GM21526 (cell line): ENCODE data around the gene SETBP1.

ENCODE experiments used
- ATAC-seq: cut with Tn5 transposase; IDR thresholded peaks from one replicate; pipeline ENCODE4 v1.9.1; 2021; ENCODE audit warnings: moderate library complexity; ENCODE audit not compliant: unreplicated experiment, low FRiP score

SETBP1 gene

GRCh38 chr18:44997174-44997573, 316.5 kb downstream of the SETBP1 start:
- no peak for ATAC-seq

GRCh38 chr18:44998360-44998759, 317.7 kb downstream of the SETBP1 start:
- no peak for ATAC-seq

GRCh38 chr18:45004546-45005080, 323.9 kb downstream of the SETBP1 start:
- no peak for ATAC-seq

GRCh38 chr18:45006934-45007333, 326.2 kb downstream of the SETBP1 start:
- no peak for ATAC-seq

DNA sequence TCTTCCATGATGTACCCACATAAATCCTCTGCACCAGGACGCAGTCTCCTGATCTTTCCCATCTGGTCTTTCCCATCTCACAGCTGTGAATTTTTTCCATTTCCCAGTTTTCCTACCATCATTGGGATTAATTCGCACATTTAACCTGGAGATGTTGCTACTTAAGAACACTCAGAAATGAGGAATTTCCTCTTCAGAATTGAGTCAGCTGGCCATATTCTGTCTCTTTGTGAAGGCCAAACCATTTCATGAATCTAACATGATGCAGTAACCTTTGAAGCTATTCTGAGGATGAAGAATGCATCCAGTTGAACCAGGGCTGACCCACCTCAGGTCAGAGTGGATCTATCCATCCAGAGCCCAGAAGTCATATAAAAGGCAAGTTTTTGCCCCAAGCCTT, 326.8 kb downstream of the SETBP1 start:
- no peak for ATAC-seq

DNA sequence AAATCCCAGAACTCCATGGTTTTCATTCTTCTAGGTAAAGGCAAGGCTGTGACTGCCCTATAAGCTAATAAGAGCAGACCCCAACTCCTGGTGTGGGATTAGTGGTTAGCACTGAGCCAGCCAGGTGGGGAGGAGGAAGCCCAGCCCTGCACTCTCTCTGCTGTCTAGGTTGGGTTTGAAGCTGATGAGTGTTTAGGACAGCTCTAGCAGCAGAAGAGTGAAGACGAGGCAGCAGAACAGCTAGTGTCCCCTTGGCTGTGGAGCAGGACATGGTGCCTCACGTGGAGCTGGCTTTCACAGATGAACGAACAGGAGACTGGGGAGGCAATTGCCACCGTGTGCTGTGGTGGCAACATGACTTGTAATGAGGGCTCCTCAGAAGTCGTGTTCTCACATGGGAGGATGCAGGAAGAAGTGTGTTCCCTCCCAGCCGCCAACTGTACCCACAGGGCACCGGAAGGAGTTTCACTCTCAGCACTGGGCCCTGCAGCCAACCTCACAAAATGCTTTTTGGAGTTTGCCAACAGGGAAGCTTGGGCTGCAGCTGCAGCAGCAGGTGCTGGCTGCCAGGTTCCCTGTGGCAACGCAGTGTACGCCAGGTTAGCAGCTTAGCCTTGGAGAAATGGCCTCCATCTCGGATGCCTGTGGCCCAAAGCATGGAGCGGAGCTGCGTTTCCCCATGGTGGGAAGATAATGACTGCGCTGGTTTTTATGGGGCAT, 328.2 kb downstream of the SETBP1 start:
- ATAC-seq = no peak

DNA sequence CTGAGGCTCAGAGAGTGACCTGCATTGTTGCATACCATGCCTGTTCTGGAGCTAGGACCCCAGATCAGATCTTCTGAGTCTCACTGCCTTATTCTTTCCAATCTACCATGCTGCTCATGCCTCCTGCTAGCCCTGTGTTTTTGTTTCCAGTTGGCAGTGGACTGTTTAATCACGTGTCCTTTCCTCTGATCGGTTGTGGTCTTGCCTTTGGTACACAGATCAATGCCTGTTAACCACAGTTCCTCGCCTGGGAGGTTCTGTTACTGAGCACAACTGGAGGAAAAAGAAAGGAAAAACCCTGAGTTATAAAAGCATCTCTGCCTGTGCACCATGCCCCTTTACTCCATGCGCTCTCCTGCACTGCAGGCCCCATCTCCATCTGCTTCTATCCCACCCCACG, 329.1 kb downstream of the SETBP1 start:
- ATAC-seq = no peak

GRCh38 chr18:45012286-45012685, 331.6 kb downstream of the SETBP1 start:
- no peak for ATAC-seq

DNA sequence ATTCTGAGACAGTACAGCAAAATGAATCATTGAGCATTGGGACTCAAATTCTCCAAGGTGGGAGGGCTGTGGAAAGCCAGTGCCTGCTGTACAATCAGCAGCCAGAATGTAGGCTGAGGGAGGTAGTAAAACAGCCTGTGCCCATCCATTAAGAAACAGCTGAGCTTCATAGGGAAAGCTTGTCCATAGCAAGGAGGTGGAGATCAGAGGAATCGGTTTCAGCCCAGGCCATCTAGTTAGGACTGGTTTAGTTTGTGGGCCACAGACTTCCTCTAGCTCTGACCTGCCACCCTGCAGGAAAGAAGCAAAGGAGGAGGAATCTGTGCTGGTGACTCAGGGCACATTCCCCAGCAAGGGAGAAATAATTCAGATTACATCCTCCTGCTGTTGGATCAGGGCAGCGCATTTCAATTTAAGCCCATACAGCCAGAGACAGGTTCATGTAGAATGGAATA, 333.4 kb downstream of the SETBP1 start:
- no peak for ATAC-seq

DNA sequence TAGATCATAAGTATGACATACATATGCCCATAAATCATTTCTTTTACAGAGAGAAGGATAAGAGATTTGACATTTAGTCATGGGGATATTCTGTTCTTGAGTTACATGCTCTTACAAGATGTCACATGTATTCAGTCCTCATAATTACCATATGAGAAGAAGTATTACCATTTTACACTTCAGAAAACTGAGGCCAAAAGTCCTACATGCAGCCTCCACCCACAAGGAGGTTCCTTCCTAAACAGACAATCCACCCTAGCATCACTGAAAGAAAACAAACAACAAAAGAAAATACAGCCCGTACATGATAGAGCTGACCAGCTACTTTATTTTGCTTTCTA, 335.1 kb downstream of the SETBP1 start:
- no peak for ATAC-seq

DNA sequence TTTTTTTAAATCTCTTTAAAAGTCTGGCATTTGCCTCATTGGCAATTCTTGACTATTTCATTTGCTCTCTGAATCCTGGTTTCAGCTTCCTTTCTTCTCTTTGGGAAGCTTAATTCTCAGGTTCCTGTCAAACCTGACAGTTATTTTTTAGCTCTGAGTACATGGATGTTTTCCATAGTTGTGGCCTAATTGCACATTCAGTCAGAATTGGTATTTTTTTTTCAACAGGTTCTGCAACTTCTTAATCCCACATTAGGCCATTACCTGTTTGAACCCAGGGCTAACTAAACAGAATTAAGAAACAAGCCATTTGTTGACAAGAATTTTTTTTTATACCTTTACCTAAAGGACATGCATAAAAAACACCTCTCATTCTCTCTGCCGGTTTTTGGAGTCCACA, 338.8 kb downstream of the SETBP1 start:
- no peak for ATAC-seq

- ATAC-seq = no peak
Measured at GRCh38 chr18:45023519-45023918, 342.8 kb downstream of the SETBP1 start.

DNA sequence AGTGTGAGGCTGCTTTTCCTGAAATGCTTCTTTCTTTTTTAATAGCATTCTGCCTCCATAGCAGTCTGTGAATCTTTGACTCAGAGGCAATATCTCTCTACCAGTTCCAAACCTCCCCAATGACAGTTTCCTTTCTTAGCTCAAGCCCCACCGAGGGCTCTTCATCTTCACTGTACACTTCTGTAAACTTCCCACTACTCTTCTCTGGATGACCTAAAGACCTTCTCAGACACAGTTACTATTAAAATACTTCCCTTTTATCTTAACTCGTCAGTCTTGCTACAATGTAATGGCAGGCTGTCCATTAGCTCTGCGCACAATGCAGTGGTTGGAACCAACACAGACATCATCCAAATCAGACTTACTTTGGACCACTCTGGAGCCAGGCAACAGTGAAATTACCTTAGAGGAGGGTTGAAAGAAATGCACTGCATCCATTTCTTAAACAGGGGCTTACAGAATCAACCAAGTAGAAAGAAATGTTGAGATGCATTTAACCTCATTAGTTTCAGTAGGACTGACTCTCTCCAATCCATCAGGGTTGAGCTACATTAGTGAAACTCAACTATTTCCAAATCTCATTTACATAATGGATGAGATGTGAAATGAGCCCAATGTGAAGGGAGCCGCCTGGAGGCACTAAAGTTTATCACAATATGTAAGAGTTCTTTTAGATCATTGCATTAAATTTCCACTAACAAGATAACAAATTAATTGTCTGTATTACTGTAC, 343.8 kb downstream of the SETBP1 start:
- ATAC-seq = no peak

DNA sequence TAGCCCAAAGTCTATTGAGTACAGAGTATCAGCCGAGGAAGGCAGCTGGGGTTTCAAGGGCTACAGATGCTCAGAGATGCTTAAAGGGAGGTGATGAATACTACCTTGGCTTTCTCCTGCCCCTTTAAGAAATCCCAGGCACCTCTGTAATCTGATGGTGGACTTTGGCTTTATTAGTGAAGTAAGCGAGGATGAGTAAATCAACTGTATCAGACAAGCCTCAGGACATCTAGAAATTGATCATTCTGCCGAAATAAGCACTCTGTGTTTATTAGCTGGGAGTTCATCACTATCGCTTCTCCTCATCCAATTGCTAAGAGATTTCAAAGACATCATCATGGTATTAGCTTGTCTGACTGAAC, 344.4 kb downstream of the SETBP1 start:
- no peak for ATAC-seq

DNA sequence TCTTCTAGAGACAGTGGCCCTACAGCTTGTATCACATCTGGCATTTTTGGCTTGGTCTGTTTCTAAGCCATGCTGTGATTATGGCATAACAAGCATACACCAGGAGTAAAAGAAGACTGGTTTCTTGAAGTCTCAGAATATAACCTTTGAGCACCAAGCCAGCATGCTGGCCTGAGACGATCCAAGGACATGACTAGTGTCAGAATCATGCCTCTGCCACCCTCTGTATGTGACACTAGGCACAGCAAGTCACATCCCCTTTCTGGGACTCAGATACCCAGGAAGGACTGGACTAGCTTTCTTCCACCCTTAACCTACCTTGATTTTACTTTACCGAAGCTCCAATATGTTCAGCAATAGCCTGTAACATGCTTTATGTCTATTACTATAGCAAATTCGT, 345.5 kb downstream of the SETBP1 start:
- ATAC-seq = no peak

- ATAC-seq = no peak
Measured at GRCh38 chr18:45034179-45034578, 353.5 kb downstream of the SETBP1 start.

GRCh38 chr18:45037618-45038017, 356.9 kb downstream of the SETBP1 start:
- no peak for ATAC-seq

DNA sequence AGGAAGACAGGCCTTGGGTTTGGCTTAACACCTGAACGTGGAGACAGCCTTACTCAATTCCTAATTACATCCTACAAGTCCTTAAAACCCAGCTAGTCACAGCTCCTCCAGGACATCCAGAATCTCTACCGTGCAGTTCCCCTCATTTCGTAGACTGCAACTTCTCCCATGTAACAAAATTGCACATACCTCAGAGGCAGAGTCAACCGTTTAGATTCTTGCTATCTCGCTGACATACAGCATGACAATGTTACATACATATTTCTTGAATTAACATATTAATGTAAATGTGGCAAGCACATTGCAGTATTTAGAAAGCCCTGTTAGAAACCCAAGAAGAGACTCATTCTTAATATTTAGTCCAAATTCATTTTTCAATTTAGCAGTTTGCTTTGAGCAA, 358.7 kb downstream of the SETBP1 start:
- no peak for ATAC-seq

- ATAC-seq = no peak
Measured at GRCh38 chr18:45040879-45041278, 360.2 kb downstream of the SETBP1 start.

GRCh38 chr18:45044787-45045186, 364.1 kb downstream of the SETBP1 start:
- ATAC-seq = no peak

GRCh38 chr18:45046228-45046627, 365.5 kb downstream of the SETBP1 start:
- no peak for ATAC-seq

DNA sequence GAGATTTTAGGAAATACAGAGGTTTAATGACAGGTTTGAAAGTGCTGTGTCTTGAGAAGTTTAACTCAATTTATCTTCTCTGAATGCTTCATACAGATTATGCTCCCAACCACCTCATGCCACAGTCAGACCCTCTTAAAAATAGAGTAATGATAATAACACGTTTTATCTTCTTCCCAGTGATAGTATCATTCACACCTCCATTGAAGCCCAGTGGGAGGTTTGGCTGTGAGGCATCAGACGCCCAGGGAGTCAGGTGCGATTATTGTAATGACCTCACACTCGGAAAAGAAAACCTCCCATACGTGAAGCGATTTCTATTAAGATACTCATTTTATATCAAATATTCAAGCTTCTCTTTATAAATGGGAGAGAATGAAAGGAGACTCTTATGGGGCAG, 366.3 kb downstream of the SETBP1 start:
- no peak for ATAC-seq
